ENCODE data around the gene LRRC57. TPM values are rescaled to one million over a fixed set of nuclear protein-coding genes. Genes with fewer than 3 reads are reported as not detected.

The LRRC57 gene
- 43.7 TPM for total RNA-seq

GRCh38 chr15:42548249-42549031, at the start of gene LRRC57, which contains the start of gene HAUS2:
Gene LRRC57 (minus strand): TSS chr15:42548793. CDS start chr15:42548434, 359 bp downstream.
Gene HAUS2 (plus strand): TSS chr15:42548838. CDS start chr15:42548873, 35 bp downstream.

DNA sequence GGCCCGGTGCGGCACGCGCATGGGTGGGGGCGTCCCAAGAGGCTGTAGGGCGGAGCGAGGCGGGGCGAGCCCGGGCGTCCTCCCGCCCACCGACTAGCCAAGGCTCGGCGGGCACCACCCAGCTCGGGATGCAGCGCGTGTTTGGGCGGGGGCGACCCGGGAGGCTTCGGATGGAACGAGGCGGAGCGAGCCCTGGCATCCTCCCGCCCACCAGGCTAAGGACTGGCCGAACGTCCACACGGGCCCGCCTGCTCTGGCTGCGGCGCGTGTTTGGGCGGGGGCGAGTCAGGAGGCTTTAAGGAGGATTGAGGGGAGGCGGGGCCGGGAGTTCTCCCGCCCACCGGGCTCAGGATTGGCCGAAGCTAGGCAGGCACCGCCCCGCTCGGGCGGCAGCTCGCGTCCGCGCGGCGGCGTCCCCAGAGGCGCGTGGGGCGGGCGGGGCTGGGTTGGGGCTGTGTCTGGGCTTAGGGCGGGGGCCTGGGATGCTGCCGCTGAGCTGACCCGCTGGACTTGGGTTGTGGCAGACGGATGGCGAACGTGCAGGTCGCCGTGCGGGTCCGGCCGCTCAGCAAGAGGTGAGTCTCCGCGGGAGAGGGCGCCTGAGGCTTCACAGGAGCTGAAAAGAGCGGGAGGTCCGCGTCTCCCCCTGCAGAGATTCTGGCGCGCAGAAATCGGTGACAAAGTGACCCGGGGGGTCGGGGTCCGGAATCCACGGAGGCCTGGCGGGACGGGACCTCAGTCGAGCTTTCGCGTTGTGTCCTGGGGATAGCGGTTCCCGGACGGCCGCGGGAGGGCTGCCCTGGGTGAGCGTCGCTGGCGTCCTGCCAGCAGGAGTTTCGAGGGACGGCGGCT, 26.8 kb upstream of the LRRC57 start, which contains the start of gene STARD9:
Gene STARD9, plus strand, starts transcription at position 419 of the 852 bp plus-strand sequence. Its CDS starts 110 bp downstream, at position 529.

DNA sequence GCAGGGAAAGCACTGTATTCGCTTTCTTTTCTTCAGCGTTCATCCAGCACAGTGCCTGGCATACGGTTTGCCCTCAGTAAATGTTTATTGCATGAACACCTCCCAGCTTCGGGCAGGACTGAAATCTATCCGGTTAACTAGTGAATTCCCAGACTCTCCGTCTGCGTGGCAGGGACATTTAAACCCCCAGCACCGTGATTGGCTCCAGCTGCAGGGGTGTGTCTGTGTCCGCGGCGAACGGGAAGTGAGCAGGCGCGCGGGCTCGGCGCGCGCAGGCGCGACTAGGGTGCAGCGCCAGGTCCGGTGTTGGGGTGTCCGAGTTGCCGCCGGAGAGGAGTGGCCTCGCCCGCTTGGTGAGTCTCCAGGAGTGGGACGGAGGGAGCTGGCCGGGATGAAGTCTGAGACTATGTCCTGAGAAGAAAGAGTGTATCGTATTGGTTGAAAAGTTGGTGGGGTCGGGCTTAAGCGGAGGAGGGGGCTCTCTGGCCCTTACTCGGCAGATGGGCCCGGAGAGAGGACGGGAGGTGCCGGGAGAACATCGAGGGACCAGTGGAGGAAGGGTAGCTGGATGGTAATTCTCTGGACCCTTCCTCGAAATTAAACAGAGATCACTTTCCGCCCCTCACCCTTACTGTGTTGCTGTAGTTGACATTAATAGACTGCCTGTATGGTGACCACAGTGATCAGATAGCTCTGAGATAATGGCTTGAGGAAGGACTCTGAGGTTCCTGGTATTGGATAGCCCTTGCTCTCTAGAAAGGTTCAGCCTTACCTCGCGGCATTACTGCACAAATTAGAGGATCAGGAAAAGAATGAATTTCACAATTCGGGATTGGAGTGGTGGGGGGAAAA, 53.0 kb downstream of the LRRC57 start, which contains the start of gene SNAP23:
Gene SNAP23, plus strand, starts transcription at position 274 of the 852 bp plus-strand sequence. CDS start 16,213 bp downstream, outside the sequence.

GRCh38 chr15:42490671-42491538, 57.7 kb downstream of the LRRC57 start, which contains the start of gene ZNF106:
Gene ZNF106 (minus strand): TSS chr15:42491141. CDS start chr15:42472289, 18,852 bp downstream.

Other genes starting within 250 kb of the LRRC57 start
- 28.4 TPM for gene CAPN3, start 189.3 kb downstream of the LRRC57 start, total RNA-seq
- gene ZNF106, start 57.7 kb downstream of the LRRC57 start, total RNA-seq = 121 TPM
- gene SNAP23, start 53.2 kb downstream of the LRRC57 start, total RNA-seq = 52.8 TPM
- gene HAUS2, start within 50 bp of the LRRC57 start, total RNA-seq = 46.1 TPM
- 40.4 TPM for gene STARD9, start 26.8 kb upstream of the LRRC57 start, total RNA-seq
- 22.0 TPM for gene CDAN1, start 188.3 kb upstream of the LRRC57 start, total RNA-seq